K562 (cell line): ENCODE data around the gene CTDSPL. TPM values are rescaled to one million over a fixed set of nuclear protein-coding genes. Genes with fewer than 3 reads are reported as not detected.

ENCODE experiments used
- ATAC-seq: fragments of 200-7000 bp; cut with Tn5 transposase; 3 replicates; pipeline ENCODE4 v1.9.1; 2020; ENCODE audit warnings: moderate library complexity
- BruUV-seq: library from RNA; stranded (reverse); fragments of 400-500 nt; replicated peaks from 2 replicates; lab custom pipeline; 2021; lab: Mats Ljungman, UMichigan
- CTCF ChIA-PET: fragments of 300-600 bp; formaldehyde crosslinking; extraction: SDS; loops from one replicate; lab custom pipeline; 2021; ENCODE audit warnings: low intra/inter-chr PET ratio; lab: Yijun Ruan, JAX
- POLR2A ChIA-PET: fragments of 300-600, 350-650 bp; sonication (Branson Sonifier 250); formaldehyde crosslinking; extraction: SDS; loops from one replicate; lab custom pipeline; 2021; ENCODE audit warnings: antibody characterized with exemption, inconsistent platforms; lab: Yijun Ruan, JAX
- DNase-seq, 4 experiments: peaks; one replicate each; pipeline versions ENCODE4 v3.0.0 to v3.0.0-alpha.2; 2011 to 2018; ENCODE audit warnings: low spot score in 3 of 4, mixed read lengths in 3 of 4; ENCODE audit errors: extremely low read depth in 1 of 4
- FAIRE-seq: peaks from 2 replicates; lab custom pipeline; 2011; peaks lifted over from hg19 to GRCh38; lab: Jason Lieb, UNC
- H2AFZ ChIP-seq: 2 replicates; pipeline ENCODE4 v1.6.0; 2011; ENCODE audit warnings: low read depth, low read length, control low read depth, inconsistent platforms
- H3K27ac ChIP-seq: fragments of 200-600 bp; 3 replicates; pipeline ENCODE4 v1.8.0; 2011; ENCODE audit warnings: low read depth, mild to moderate bottlenecking, control low read depth, inconsistent platforms, low read length, moderate library complexity, mixed read lengths; ENCODE audit errors: extremely low read depth
- H3K27me3 ChIP-seq, 2 experiments: fragments of 300-600 bp in 1 of 2; 2 replicates in 1 of 2; 3 replicates in 1 of 2; pipeline versions ENCODE4 v1.6.0 to v1.8.0; 2011; ENCODE audit warnings: inconsistent platforms in 2 of 2, low read length in 2 of 2, mild to moderate bottlenecking in 1 of 2, mixed read lengths in 1 of 2, moderate library complexity in 1 of 2; ENCODE audit not compliant: control insufficient read depth in 2 of 2, insufficient read depth in 2 of 2
- H3K36me3 ChIP-seq: fragments of 300-600 bp; 3 replicates; pipeline ENCODE4 v1.8.0; 2011; ENCODE audit warnings: mild to moderate bottlenecking, low read length, inconsistent platforms; ENCODE audit not compliant: control insufficient read depth, insufficient read depth
- H3K4me1 ChIP-seq, 2 experiments: fragments of 200-600 bp in 1 of 2; replicated peaks in 1 of 2; 2 replicates in 1 of 2; 3 replicates in 1 of 2; pipeline versions ENCODE4 v1.5.1 to v1.8.0; 2011; ENCODE audit warnings: inconsistent platforms in 2 of 2, low read length in 2 of 2, mild to moderate bottlenecking in 1 of 2, mixed read lengths in 1 of 2, moderate library complexity in 1 of 2; ENCODE audit not compliant: control insufficient read depth in 2 of 2, insufficient read depth in 2 of 2
- H3K4me2 ChIP-seq: 2 replicates; pipeline ENCODE4 v1.6.1; 2011; ENCODE audit warnings: low read length, control low read depth, inconsistent platforms, mixed read lengths; ENCODE audit not compliant: insufficient read depth
- H3K4me3 ChIP-seq: fragments of 200-600 bp; sonication (generic), shearing (Covaris generic); 2 replicates; pipeline ENCODE4 v1.5.1; 2016; ENCODE audit warnings: control low read depth, inconsistent platforms
- H3K79me2 ChIP-seq: fragments of 200-600 bp; 3 replicates; pipeline ENCODE4 v1.8.0; 2011; ENCODE audit warnings: low read length, inconsistent platforms; ENCODE audit not compliant: control insufficient read depth, insufficient read depth
- H3K9ac ChIP-seq, 2 experiments: 2 replicates each; pipeline versions ENCODE4 v1.6.0 to v1.6.1; 2011; ENCODE audit warnings: low read depth in 2 of 2, low read length in 2 of 2, control low read depth in 1 of 2, inconsistent platforms in 1 of 2, mild to moderate bottlenecking in 1 of 2, mixed read lengths in 1 of 2; ENCODE audit not compliant: insufficient read depth in 1 of 2
- H3K9me1 ChIP-seq: one replicate; pipeline ENCODE4 v1.6.0; 2011; ENCODE audit warnings: inconsistent platforms, mild to moderate bottlenecking, low read length, moderate library complexity; ENCODE audit not compliant: control insufficient read depth, insufficient read depth
- H3K9me3 ChIP-seq: replicated peaks from 2 replicates; pipeline ENCODE4 v1.5.1; 2011; ENCODE audit warnings: low read depth, low read length, inconsistent platforms; ENCODE audit not compliant: control insufficient read depth, insufficient read depth
- H4K20me1 ChIP-seq: replicated peaks from 2 replicates; pipeline ENCODE4 v1.6.1; 2011; ENCODE audit warnings: low read length, inconsistent platforms, mixed read lengths; ENCODE audit not compliant: control insufficient read depth, insufficient read depth
- CAMTA2 ChIP-seq: fragments of 250-450 bp; sonication (Bioruptor Pico); conservative IDR thresholded peaks from 2 replicates; pipeline ENCODE4 v1.5.1; 2022
- CBX1 ChIP-seq: sonication (generic); IDR thresholded peaks from 2 replicates; pipeline ENCODE4 v1.6.1; 2016; ENCODE audit warnings: antibody characterized with exemption, low read depth, mild to moderate bottlenecking
- CREM ChIP-seq: IDR thresholded peaks from 2 replicates; pipeline ENCODE4 v1.6.1; 2014; ENCODE audit warnings: antibody characterized with exemption, low read depth
- LCOR ChIP-seq: sonication (generic); formaldehyde crosslinking; IDR thresholded peaks from 2 replicates; pipeline ENCODE4 v1.8.0; 2022; ENCODE audit warnings: mild to moderate bottlenecking, missing genetic modification reagents
- MED1 ChIP-seq: sonication (generic); formaldehyde crosslinking; IDR thresholded peaks from 2 replicates; pipeline ENCODE4 v1.8.1; 2023; ENCODE audit warnings: missing genetic modification reagents, borderline replicate concordance
- MTA3 ChIP-seq: fragments of 450-650 bp; formaldehyde crosslinking; IDR thresholded peaks from 2 replicates; pipeline ENCODE4 v1.6.1; 2017; ENCODE audit warnings: mild to moderate bottlenecking, borderline replicate concordance
- NCOA2 ChIP-seq, 2 experiments: fragments of 450-650 bp; IDR thresholded peaks; 2 replicates each; pipeline ENCODE4 v1.6.1; 2018; ENCODE audit warnings: mild to moderate bottlenecking in 2 of 2, moderate library complexity in 1 of 2; ENCODE audit not compliant: partially characterized antibody in 2 of 2
- SAP30 ChIP-seq: fragments of 200-600 bp; sonication (generic); IDR thresholded peaks from 2 replicates; pipeline ENCODE4 v1.6.1; 2012; ENCODE audit warnings: borderline replicate concordance, low read depth, mild to moderate bottlenecking, moderate library complexity, low read length, control low read depth, inconsistent platforms; ENCODE audit not compliant: insufficient read depth, poor library complexity, severe bottlenecking
- ZFP1 ChIP-seq: fragments of 450-650 bp; formaldehyde crosslinking; IDR thresholded peaks from 2 replicates; pipeline ENCODE4 v1.4.0; 2020; ENCODE audit warnings: mild to moderate bottlenecking, mixed read lengths
- ZNF232 ChIP-seq: sonication (generic); formaldehyde crosslinking; IDR thresholded peaks from 2 replicates; pipeline ENCODE4 v1.8.0; 2022; ENCODE audit warnings: mild to moderate bottlenecking, missing genetic modification reagents
- ZNF436 ChIP-seq: fragments of 250-450, 450-650 bp; sonication (Bioruptor Pico); formaldehyde crosslinking; IDR thresholded peaks from 2 replicates; pipeline ENCODE4 v1.7.0; 2020; ENCODE audit warnings: mild to moderate bottlenecking
- ZNF76 ChIP-seq: fragments of 250-450 bp; sonication (Bioruptor Pico); IDR thresholded peaks from 2 replicates; pipeline ENCODE4 v1.4.0; 2020; ENCODE audit warnings: mild to moderate bottlenecking, moderate library complexity, borderline replicate concordance
- WGBS: fragments of 100-300 bp; shearing (Covaris generic); methylation state at CpG from one replicate; pipeline ENCODE4 v1.1.6; 2016; ENCODE audit warnings: low coverage, mixed read lengths; ENCODE audit not compliant: insufficient coverage; ENCODE audit errors: missing lambda C conversion rate; 5-methylcytosine and 5-hydroxymethylcytosine counted together
- in situ Hi-C: fragments of 300-500 bp; cut with MboI; formaldehyde crosslinking; loops from 4 replicates; pipeline ENCODE4 v1.15.0; 2018; ENCODE audit warnings: inconsistent platforms, mixed read lengths
- intact Hi-C: fragments of 100-400 bp; cut with micrococcal nuclease; formaldehyde crosslinking; loops from 2 replicates; pipeline ENCODE4 v1.14.2; 2022
- polyA plus RNA-seq, 8 experiments: library from polyadenylated mRNA; depleted of rRNA in 4 of 8; stranded (reverse) in 5 of 8; unstranded in 3 of 8; fragments of >200 nt; fragmentation: Nextera tagmentation in 2 of 8; fragmentation: Illumina TruSeq in 1 of 8; extraction: Ambion mirVana in 2 of 8; extraction: Trizol in 1 of 8; gene quantifications; 2 replicates each; pipeline versions ENCODE4 v1.2.1 to v1.2.3, GENCODE V29; 2011 to 2014; ENCODE audit warnings: inconsistent platforms in 1 of 8, missing spikeins in 1 of 8
- total RNA-seq, 7 experiments: library from RNA; depleted of rRNA in 6 of 7; stranded (reverse); fragments of >200 nt in 6 of 7; fragmentation: Illumina TruSeq in 2 of 7; extraction: Trizol in 2 of 7; gene quantifications; 2 replicates each; pipeline versions ENCODE4 v1.2.1 to v1.2.3, GENCODE V29; 2011 to 2021; ENCODE audit warnings: low replicate concordance in 1 of 7
- TF ChIP-seq, protein P1 (sequence below), 2 experiments: fragments of 450-650 bp; conservative IDR thresholded peaks; 2 replicates each; pipeline ENCODE4 v1.6.1; 2017; ENCODE audit warnings: mild to moderate bottlenecking in 2 of 2, moderate library complexity in 2 of 2
- TF ChIP-seq, protein P2 (sequence below), 2 experiments: fragments of 450-650 bp; IDR thresholded peaks; 2 replicates each; pipeline ENCODE4 v1.6.1; 2016
- TF ChIP-seq, protein P3 (sequence below): fragments of 450-650 bp; formaldehyde crosslinking; IDR thresholded peaks from 2 replicates; pipeline ENCODE4 v1.4.0; 2022; ENCODE audit warnings: missing genetic modification characterization

The CTDSPL gene
- total and polyA plus RNA-seq, 9 of the 15 experiments (the other 6 are each of a cell fraction or from before 2014, with no cell fraction given), result 5.1 to 19.3 (median 11.3) TPM

DNA sequence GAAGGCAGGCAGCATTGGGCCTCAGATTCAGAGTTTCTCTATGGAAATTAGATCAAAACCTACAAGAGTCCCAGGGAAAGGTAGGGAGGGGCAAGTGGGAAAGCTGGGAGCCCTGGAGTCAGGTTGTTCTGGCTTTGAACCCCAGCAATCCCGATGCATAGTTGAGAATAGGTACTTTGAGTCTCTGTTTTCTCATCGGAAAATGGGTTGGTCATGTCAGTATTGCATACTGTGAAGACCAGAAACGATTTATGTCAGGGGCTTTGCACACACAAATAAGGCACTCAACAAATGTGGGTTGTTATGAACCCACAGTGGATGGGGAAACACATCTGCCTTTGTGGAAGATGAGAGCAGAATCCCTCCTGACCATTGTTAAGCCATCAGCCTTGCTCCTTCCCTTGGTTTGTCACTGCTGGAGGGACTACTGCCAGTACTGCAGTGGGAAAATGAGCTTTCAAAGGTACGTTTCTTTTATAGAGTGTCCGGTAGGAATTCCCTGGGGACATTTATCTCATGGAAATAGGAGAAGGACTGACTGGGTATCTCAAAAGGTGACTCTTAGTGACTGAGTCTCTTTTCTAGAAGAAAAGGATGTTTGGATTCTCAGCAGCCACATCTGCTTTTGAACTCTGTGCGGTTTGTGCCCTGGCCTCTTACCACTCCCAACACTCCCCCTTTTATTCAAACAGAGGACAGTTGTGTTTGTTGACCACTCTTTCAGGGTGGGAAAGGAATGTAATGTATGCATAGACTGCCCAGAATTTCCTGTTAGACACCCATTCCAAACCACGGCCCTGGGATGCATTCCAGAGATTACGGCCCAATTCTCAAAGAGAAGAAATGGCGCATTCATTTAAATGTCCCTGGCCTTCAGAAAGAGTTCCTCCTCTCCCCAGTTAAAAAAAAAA lies 74.3 kb downstream of the CTDSPL start:
- no peak overlapping the region for H3K27ac ChIP-seq
- ATAC-seq, result no peak
- 16% methylated on average over 9 of the region's 9 CpGs for WGBS
- no peaks in the 10 kb centered on the region for H3K36me3 ChIP-seq
- no peak for DNase-seq
- intact Hi-C loops (no loop called here), in situ Hi-C loops (no loop called here)
- peaks cover 0 to 4% of the 10 kb centered on the region in 2 experiments; a peak in 3 of 5 replicates for H3K27me3 ChIP-seq
- H3K79me2 ChIP-seq, result no peaks in the 10 kb centered on the region
- TF ChIP-seq, protein P1, sequence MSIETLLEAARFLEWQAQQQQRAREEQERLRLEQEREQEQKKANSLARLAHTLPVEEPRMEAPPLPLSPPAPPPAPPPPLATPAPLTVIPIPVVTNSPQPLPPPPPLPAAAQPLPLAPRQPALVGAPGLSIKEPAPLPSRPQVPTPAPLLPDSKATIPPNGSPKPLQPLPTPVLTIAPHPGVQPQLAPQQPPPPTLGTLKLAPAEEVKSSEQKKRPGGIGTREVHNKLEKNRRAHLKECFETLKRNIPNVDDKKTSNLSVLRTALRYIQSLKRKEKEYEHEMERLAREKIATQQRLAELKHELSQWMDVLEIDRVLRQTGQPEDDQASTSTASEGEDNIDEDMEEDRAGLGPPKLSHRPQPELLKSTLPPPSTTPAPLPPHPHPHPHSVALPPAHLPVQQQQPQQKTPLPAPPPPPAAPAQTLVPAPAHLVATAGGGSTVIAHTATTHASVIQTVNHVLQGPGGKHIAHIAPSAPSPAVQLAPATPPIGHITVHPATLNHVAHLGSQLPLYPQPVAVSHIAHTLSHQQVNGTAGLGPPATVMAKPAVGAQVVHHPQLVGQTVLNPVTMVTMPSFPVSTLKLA (conservative IDR thresholded peaks at IDR 0.05), result no peak
- TF ChIP-seq NCOA2 (IDR thresholded peaks at IDR 0.05; ENCODE audit: partially characterized antibody in 2 of 2) (no peak), ZNF232 (no peak), LCOR (CRISPR knock-in tag) (no peak), SAP30 (no peak), CAMTA2 (CRISPR knock-in tag) (no peak), CBX1 (no peak), ZNF76 (CRISPR knock-in tag) (no peak), ZNF436 (no peak), MED1 (CRISPR knock-in tag) (no peak), ZFP1 (CRISPR knock-in tag) (no peak), CREM (no peak), MTA3 (no peak)
- TF ChIP-seq, protein P2, sequence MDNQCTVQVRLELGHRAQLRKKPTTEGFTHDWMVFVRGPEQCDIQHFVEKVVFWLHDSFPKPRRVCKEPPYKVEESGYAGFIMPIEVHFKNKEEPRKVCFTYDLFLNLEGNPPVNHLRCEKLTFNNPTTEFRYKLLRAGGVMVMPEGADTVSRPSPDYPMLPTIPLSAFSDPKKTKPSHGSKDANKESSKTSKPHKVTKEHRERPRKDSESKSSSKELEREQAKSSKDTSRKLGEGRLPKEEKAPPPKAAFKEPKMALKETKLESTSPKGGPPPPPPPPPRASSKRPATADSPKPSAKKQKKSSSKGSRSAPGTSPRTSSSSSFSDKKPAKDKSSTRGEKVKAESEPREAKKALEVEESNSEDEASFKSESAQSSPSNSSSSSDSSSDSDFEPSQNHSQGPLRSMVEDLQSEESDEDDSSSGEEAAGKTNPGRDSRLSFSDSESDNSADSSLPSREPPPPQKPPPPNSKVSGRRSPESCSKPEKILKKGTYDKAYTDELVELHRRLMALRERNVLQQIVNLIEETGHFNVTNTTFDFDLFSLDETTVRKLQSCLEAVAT (IDR thresholded peaks at IDR 0.05), result no peak
- TF ChIP-seq, protein P3, sequence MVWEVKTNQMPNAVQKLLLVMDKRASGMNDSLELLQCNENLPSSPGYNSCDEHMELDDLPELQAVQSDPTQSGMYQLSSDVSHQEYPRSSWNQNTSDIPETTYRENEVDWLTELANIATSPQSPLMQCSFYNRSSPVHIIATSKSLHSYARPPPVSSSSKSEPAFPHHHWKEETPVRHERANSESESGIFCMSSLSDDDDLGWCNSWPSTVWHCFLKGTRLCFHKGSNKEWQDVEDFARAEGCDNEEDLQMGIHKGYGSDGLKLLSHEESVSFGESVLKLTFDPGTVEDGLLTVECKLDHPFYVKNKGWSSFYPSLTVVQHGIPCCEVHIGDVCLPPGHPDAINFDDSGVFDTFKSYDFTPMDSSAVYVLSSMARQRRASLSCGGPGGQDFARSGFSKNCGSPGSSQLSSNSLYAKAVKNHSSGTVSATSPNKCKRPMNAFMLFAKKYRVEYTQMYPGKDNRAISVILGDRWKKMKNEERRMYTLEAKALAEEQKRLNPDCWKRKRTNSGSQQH (CRISPR knock-in tag), result no peak
- TF ChIP-seq, all 486 proteins: peak for 0
- Histone ChIP-seq H3K4me2 (no peak overlapping the region), H4K20me1 (no peaks in the 10 kb centered on the region), H3K9me3 (no peaks in the 10 kb centered on the region), H3K4me3 (no peak overlapping the region), H3K4me1 (no peaks in the 10 kb centered on the region), H3K9ac (no peak overlapping the region), H3K9me1 (no peaks in the 10 kb centered on the region), H2AFZ (no peak overlapping the region)
- POLR2A ChIA-PET, result no interaction called here
- BruUV-seq, result no TSS peak
- CTCF ChIA-PET, result no interaction called here
- FAIRE-seq, result no peak
